HG03139 (cell line): Measurements from ENCODE around the gene ATP1B1.
"Not testable (repeated sequence)": the region's sequence is repeated elsewhere in the genome, so short reads cannot be mapped to it uniquely, and the experiment has no call there.

Source experiments
- ATAC-seq: cut with Tn5 transposase; IDR thresholded peaks from one replicate; pipeline ENCODE4 v1.9.1; 2021; ENCODE audit not compliant: unreplicated experiment

Gene ATP1B1

GRCh38 chr1:169113613-169114119 lies 7.2 kb downstream of the ATP1B1 start:
- no peak for ATAC-seq

- no peak for ATAC-seq
These were observed 9.5 kb downstream of the ATP1B1 start for GRCh38 chr1:169115891-169116585.

GRCh38 chr1:169117014-169117413 lies 10.5 kb downstream of the ATP1B1 start:
- no peak for ATAC-seq

- no peak for ATAC-seq
These were observed 11.1 kb downstream of the ATP1B1 start for GRCh38 chr1:169117599-169117998.

- no peak for ATAC-seq
These were observed 11.7 kb downstream of the ATP1B1 start for GRCh38 chr1:169118227-169118626.

GRCh38 chr1:169119405-169119804 lies 12.9 kb downstream of the ATP1B1 start:
- ATAC-seq = no peak

GRCh38 chr1:169120066-169120465 lies 13.6 kb downstream of the ATP1B1 start:
- no peak for ATAC-seq

GRCh38 chr1:169121146-169121923 lies 14.8 kb downstream of the ATP1B1 start:
- no peak for ATAC-seq

- ATAC-seq = no peak
These were observed 16.5 kb downstream of the ATP1B1 start for GRCh38 chr1:169122976-169123375.

- no peak for ATAC-seq
These were observed 18.0 kb downstream of the ATP1B1 start for GRCh38 chr1:169124459-169124858.

- ATAC-seq = not testable (repeated sequence)
These were observed 19.1 kb downstream of the ATP1B1 start for GRCh38 chr1:169125597-169125996.

- ATAC-seq = no peak
These were observed 19.8 kb downstream of the ATP1B1 start for GRCh38 chr1:169126335-169126734.

GRCh38 chr1:169127305-169127704 lies 20.8 kb downstream of the ATP1B1 start:
- no peak for ATAC-seq

GRCh38 chr1:169128562-169128961 lies 22.1 kb downstream of the ATP1B1 start:
- no peak for ATAC-seq

GRCh38 chr1:169129109-169129784 lies 22.8 kb downstream of the ATP1B1 start:
- no peak for ATAC-seq

GRCh38 chr1:169130683-169131082 lies 24.2 kb downstream of the ATP1B1 start:
- ATAC-seq = no peak

GRCh38 chr1:169132512-169133227 lies 26.2 kb downstream of the ATP1B1 start:
- no peak for ATAC-seq

- ATAC-seq = no peak
These were observed 26.7 kb downstream of the ATP1B1 start for GRCh38 chr1:169133228-169133576.

GRCh38 chr1:169133801-169134502 lies 27.5 kb downstream of the ATP1B1 start:
- no peak for ATAC-seq

GRCh38 chr1:169137357-169137756 lies 30.9 kb downstream of the ATP1B1 start:
- ATAC-seq = no peak
